ENCODE measurements around the gene PHLDB2.

Gene PHLDB2

GRCh38 chr3:111848778-111849177 is 10.3 kb upstream of the PHLDB2 start:
- H3K4me3 ChIP-seq (ENCODE audit: low read length): no peak overlapping the region
- H3K27me3 ChIP-seq (ENCODE audit: control insufficient read depth, insufficient read depth, low read length): no peaks in the 10 kb centered on the region
- no peaks in the 10 kb centered on the region for H3K36me3 ChIP-seq (ENCODE audit: control insufficient read depth, insufficient read depth, low read length)
- WGBS (ENCODE audit: insufficient coverage, insufficient read length): no CpG with 5 or more reads among the region's 2 CpGs
- H3K9me3 ChIP-seq (ENCODE audit: control insufficient read depth, insufficient read depth, low read length): no peaks in the 10 kb centered on the region
- no peak for DNase-seq (ENCODE audit: low read depth, low spot score)
- no peaks in the 10 kb centered on the region for H3K4me1 ChIP-seq (ENCODE audit: control insufficient read depth, insufficient read depth, low read length)
- no peak overlapping the region for H3K27ac ChIP-seq (ENCODE audit: low read length)

- no peaks in the 10 kb centered on the region for H3K27me3 ChIP-seq (ENCODE audit: control insufficient read depth, insufficient read depth, low read length)
- DNase-seq (ENCODE audit: low read depth, low spot score): no peak
- no peaks in the 10 kb centered on the region for H3K36me3 ChIP-seq (ENCODE audit: control insufficient read depth, insufficient read depth, low read length)
- H3K9me3 ChIP-seq (ENCODE audit: control insufficient read depth, insufficient read depth, low read length): no peaks in the 10 kb centered on the region
- H3K27ac ChIP-seq (ENCODE audit: low read length): no peak overlapping the region
- no CpG with 5 or more reads among the region's 3 CpGs for WGBS (ENCODE audit: insufficient coverage, insufficient read length)
- no peak overlapping the region for H3K4me3 ChIP-seq (ENCODE audit: low read length)
- no peaks in the 10 kb centered on the region for H3K4me1 ChIP-seq (ENCODE audit: control insufficient read depth, insufficient read depth, low read length)
Measured at GRCh38 chr3:111850537-111850936, 8.5 kb upstream of the PHLDB2 start.

GRCh38 chr3:111851511-111851954 is 7.5 kb upstream of the PHLDB2 start:
- no peak for DNase-seq (ENCODE audit: low read depth, low spot score)
- WGBS (ENCODE audit: insufficient coverage, insufficient read length): no CpG with 5 or more reads among the region's 8 CpGs
- H3K9me3 ChIP-seq (ENCODE audit: control insufficient read depth, insufficient read depth, low read length): no peaks in the 10 kb centered on the region
- H3K4me1 ChIP-seq (ENCODE audit: control insufficient read depth, insufficient read depth, low read length): no peaks in the 10 kb centered on the region
- H3K4me3 ChIP-seq (ENCODE audit: low read length): no peak overlapping the region
- H3K27ac ChIP-seq (ENCODE audit: low read length): no peak overlapping the region
- no peaks in the 10 kb centered on the region for H3K36me3 ChIP-seq (ENCODE audit: control insufficient read depth, insufficient read depth, low read length)
- H3K27me3 ChIP-seq (ENCODE audit: control insufficient read depth, insufficient read depth, low read length): no peaks in the 10 kb centered on the region

DNA sequence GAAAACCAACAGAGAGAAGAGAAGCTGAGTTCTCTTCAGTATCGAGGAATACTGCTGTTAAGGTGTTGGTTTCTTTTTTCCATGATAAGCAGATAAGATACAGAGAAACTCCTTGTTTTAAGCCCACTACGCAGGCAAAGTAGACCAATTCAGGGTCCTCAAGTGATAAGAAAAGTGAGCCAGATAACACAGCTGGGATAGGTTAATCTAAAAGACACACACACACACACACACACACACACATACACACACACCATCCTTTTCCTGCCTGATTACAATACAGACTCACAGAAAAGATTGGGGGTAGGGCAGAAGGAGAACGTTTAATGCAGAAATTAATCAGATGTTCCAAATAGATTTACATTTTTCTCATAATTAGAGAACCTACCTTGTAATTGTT is 6.5 kb upstream of the PHLDB2 start:
- no peaks in the 10 kb centered on the region for H3K27me3 ChIP-seq (ENCODE audit: control insufficient read depth, insufficient read depth, low read length)
- no CpG with 5 or more reads among the region's 3 CpGs for WGBS (ENCODE audit: insufficient coverage, insufficient read length)
- DNase-seq (ENCODE audit: low read depth, low spot score): no peak
- no peaks in the 10 kb centered on the region for H3K36me3 ChIP-seq (ENCODE audit: control insufficient read depth, insufficient read depth, low read length)
- H3K4me1 ChIP-seq (ENCODE audit: control insufficient read depth, insufficient read depth, low read length): no peaks in the 10 kb centered on the region
- no peak overlapping the region for H3K4me3 ChIP-seq (ENCODE audit: low read length)
- no peak overlapping the region for H3K27ac ChIP-seq (ENCODE audit: low read length)
- H3K9me3 ChIP-seq (ENCODE audit: control insufficient read depth, insufficient read depth, low read length): no peaks in the 10 kb centered on the region

- no peak overlapping the region for H3K4me3 ChIP-seq (ENCODE audit: low read length)
- H3K9me3 ChIP-seq (ENCODE audit: control insufficient read depth, insufficient read depth, low read length): no peaks in the 10 kb centered on the region
- no peak for DNase-seq (ENCODE audit: low read depth, low spot score)
- no CpG with 5 or more reads among the region's 1 CpG for WGBS (ENCODE audit: insufficient coverage, insufficient read length)
- no peak overlapping the region for H3K27ac ChIP-seq (ENCODE audit: low read length)
- no peaks in the 10 kb centered on the region for H3K4me1 ChIP-seq (ENCODE audit: control insufficient read depth, insufficient read depth, low read length)
- H3K36me3 ChIP-seq (ENCODE audit: control insufficient read depth, insufficient read depth, low read length): no peaks in the 10 kb centered on the region
- no peaks in the 10 kb centered on the region for H3K27me3 ChIP-seq (ENCODE audit: control insufficient read depth, insufficient read depth, low read length)
Measured at GRCh38 chr3:111853068-111853467, 6.0 kb upstream of the PHLDB2 start.

DNA sequence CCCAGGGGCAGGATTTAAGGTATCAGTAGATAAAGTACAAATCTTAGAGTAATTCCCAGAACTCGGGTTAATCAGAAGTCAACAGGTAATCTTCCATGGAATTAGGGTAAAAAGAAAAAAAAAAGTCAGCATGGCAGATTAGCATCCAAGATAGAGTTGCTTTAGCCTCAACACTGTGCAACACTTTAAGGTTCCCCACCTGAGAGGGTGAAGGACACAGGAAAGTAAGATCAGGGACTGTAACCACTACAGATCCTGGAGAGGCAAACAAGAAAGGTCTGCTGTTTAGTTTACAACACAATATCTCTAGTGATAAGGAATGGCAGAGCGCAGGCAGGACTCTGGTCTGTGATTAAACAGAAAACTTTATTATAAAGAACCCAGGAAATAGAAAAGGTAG is 4.1 kb upstream of the PHLDB2 start:
- no peak for DNase-seq (ENCODE audit: low read depth, low spot score)
- Histone ChIP-seq H3K4me3 (ENCODE audit: low read length) (no peak overlapping the region), H3K27me3 (ENCODE audit: control insufficient read depth, insufficient read depth, low read length) (no peaks in the 10 kb centered on the region; the same call in 1 of the 2 replicates), H3K9me3 (ENCODE audit: control insufficient read depth, insufficient read depth, low read length) (no peaks in the 10 kb centered on the region), H3K4me1 (ENCODE audit: control insufficient read depth, insufficient read depth, low read length) (peaks cover 2% of the 10 kb centered on the region; the same call in 1 of the 2 replicates), H3K36me3 (ENCODE audit: control insufficient read depth, insufficient read depth, low read length) (no peaks in the 10 kb centered on the region), H3K27ac (ENCODE audit: low read length) (no peak overlapping the region)
- no CpG with 5 or more reads among the region's 2 CpGs for WGBS (ENCODE audit: insufficient coverage, insufficient read length)

GRCh38 chr3:111856501-111856900 is 2.6 kb upstream of the PHLDB2 start:
- no peaks in the 10 kb centered on the region for H3K9me3 ChIP-seq (ENCODE audit: control insufficient read depth, insufficient read depth, low read length)
- H3K36me3 ChIP-seq (ENCODE audit: control insufficient read depth, insufficient read depth, low read length): no peaks in the 10 kb centered on the region
- no peaks in the 10 kb centered on the region; the same call in 1 of the 2 replicates for H3K27me3 ChIP-seq (ENCODE audit: control insufficient read depth, insufficient read depth, low read length)
- no peak overlapping the region for H3K4me3 ChIP-seq (ENCODE audit: low read length)
- no peak overlapping the region for H3K27ac ChIP-seq (ENCODE audit: low read length)
- H3K4me1 ChIP-seq (ENCODE audit: control insufficient read depth, insufficient read depth, low read length): peaks cover 4% of the 10 kb centered on the region; the same call in 1 of the 2 replicates
- DNase-seq (ENCODE audit: low read depth, low spot score): no peak
- no CpG with 5 or more reads among the region's 3 CpGs for WGBS (ENCODE audit: insufficient coverage, insufficient read length)

GRCh38 chr3:111857474-111857873 is 1.6 kb upstream of the PHLDB2 start:
- DNase-seq (ENCODE audit: low read depth, low spot score): no peak
- Histone ChIP-seq H3K4me3 (ENCODE audit: low read length) (no peak overlapping the region), H3K36me3 (ENCODE audit: control insufficient read depth, insufficient read depth, low read length) (no peaks in the 10 kb centered on the region), H3K9me3 (ENCODE audit: control insufficient read depth, insufficient read depth, low read length) (no peaks in the 10 kb centered on the region), H3K27ac (ENCODE audit: low read length) (no peak overlapping the region), H3K4me1 (ENCODE audit: control insufficient read depth, insufficient read depth, low read length) (peaks cover 4% of the 10 kb centered on the region; the same call in 1 of the 2 replicates), H3K27me3 (ENCODE audit: control insufficient read depth, insufficient read depth, low read length) (no peaks in the 10 kb centered on the region; the same call in 1 of the 2 replicates)
- 100% methylated on average over 1 of the region's 6 CpGs for WGBS (ENCODE audit: insufficient coverage, insufficient read length)

- no peaks in the 10 kb centered on the region; the same call in 1 of the 2 replicates for H3K27me3 ChIP-seq (ENCODE audit: control insufficient read depth, insufficient read depth, low read length)
- no peak for DNase-seq (ENCODE audit: low read depth, low spot score)
- no peaks in the 10 kb centered on the region for H3K36me3 ChIP-seq (ENCODE audit: control insufficient read depth, insufficient read depth, low read length)
- WGBS (ENCODE audit: insufficient coverage, insufficient read length): no CpG with 5 or more reads among the region's 10 CpGs
- peaks cover 4% of the 10 kb centered on the region; the same call in 1 of the 2 replicates for H3K4me1 ChIP-seq (ENCODE audit: control insufficient read depth, insufficient read depth, low read length)
- peak overlapping the region; percentile 68; the same call in 1 of the 2 replicates for H3K4me3 ChIP-seq (ENCODE audit: low read length)
- no peaks in the 10 kb centered on the region for H3K9me3 ChIP-seq (ENCODE audit: control insufficient read depth, insufficient read depth, low read length)
- H3K27ac ChIP-seq (ENCODE audit: low read length): no peak overlapping the region
Measured at GRCh38 chr3:111858642-111859041, 423 bp upstream of the PHLDB2 start.

- Histone ChIP-seq H3K4me1 (ENCODE audit: control insufficient read depth, insufficient read depth, low read length) (peaks cover 4% of the 10 kb centered on the region; the same call in 1 of the 2 replicates), H3K36me3 (ENCODE audit: control insufficient read depth, insufficient read depth, low read length) (no peaks in the 10 kb centered on the region), H3K27ac (ENCODE audit: low read length) (no peak overlapping the region), H3K27me3 (ENCODE audit: control insufficient read depth, insufficient read depth, low read length) (no peaks in the 10 kb centered on the region; the same call in 1 of the 2 replicates), H3K9me3 (ENCODE audit: control insufficient read depth, insufficient read depth, low read length) (no peaks in the 10 kb centered on the region), H3K4me3 (ENCODE audit: low read length) (peak overlapping the region; percentile 68; the same call in 1 of the 2 replicates)
- no peak for DNase-seq (ENCODE audit: low read depth, low spot score)
- no CpG with 5 or more reads among the region's 35 CpGs for WGBS (ENCODE audit: insufficient coverage, insufficient read length)
Measured at GRCh38 chr3:111859974-111860859, 1.2 kb downstream of the PHLDB2 start.
